Esophagus muscularis mucosa (tissue), 4 donors: Measurements from ENCODE around the gene BCR.

ENCODE experiments used
- EP300 ChIP-seq: sonication (generic); formaldehyde crosslinking; IDR thresholded peaks from one replicate; pipeline ENCODE4 v1.6.1; 2017; ENCODE audit warnings: antibody characterized with exemption
- POLR2A ChIP-seq: fragments of 450-650 bp; IDR thresholded peaks from one replicate; pipeline ENCODE4 v1.6.1; 2017; ENCODE audit warnings: antibody characterized with exemption, moderate library complexity, mild to moderate bottlenecking, low read depth
- POLR2AphosphoS5 ChIP-seq, 2 donors: sonication (generic); formaldehyde crosslinking; IDR thresholded peaks; one replicate each; pipeline ENCODE4 v1.6.1; 2017; ENCODE audit warnings: antibody characterized with exemption in 2 of 2
- TF ChIP-seq, protein P1 (sequence below), 3 experiments: fragments of 200-600 bp in 2 of 3; fragments of 450-650 bp in 1 of 3; sonication (generic) in 2 of 3; IDR thresholded peaks; one replicate each; pipeline ENCODE4 v1.5.1; 2017 to 2019; ENCODE audit warnings: antibody characterized with exemption in 3 of 3, mild to moderate bottlenecking in 2 of 3, moderate library complexity in 1 of 3

DNA sequence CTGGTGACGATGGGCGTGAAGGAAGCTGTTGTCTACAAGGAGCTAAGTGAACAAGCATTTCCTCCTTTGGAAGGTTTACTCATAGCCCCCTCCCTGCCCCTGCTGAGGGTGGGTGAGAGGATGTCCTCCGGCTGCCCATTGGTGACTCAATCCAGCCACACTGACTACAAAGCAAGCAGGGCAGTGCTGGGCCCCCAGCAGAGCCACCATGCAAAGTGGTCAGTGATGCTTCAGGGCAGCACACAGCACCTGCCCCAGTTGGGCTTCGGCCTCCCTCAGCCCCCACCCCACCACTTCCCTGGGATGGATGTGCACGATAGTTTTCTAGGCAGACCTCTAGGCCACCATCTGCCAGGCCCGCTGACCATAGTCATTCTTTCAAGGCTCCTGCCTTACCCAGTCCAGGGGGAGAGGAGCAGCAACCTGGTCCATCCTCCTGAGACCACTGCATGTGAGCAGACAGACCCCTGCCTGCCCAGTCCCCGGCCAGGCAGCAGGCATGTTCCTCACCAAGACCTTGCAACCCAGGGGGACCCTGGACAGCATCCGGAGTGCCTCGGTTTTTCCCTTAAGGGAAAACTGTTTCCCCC lies 125.1 kb downstream of the BCR start:
- TF ChIP-seq, protein P1, sequence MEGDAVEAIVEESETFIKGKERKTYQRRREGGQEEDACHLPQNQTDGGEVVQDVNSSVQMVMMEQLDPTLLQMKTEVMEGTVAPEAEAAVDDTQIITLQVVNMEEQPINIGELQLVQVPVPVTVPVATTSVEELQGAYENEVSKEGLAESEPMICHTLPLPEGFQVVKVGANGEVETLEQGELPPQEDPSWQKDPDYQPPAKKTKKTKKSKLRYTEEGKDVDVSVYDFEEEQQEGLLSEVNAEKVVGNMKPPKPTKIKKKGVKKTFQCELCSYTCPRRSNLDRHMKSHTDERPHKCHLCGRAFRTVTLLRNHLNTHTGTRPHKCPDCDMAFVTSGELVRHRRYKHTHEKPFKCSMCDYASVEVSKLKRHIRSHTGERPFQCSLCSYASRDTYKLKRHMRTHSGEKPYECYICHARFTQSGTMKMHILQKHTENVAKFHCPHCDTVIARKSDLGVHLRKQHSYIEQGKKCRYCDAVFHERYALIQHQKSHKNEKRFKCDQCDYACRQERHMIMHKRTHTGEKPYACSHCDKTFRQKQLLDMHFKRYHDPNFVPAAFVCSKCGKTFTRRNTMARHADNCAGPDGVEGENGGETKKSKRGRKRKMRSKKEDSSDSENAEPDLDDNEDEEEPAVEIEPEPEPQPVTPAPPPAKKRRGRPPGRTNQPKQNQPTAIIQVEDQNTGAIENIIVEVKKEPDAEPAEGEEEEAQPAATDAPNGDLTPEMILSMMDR (IDR thresholded peaks at IDR 0.05), result no peak
- TF ChIP-seq POLR2A (no peak), EP300 (no peak), POLR2AphosphoS5 (IDR thresholded peaks at IDR 0.05) (peak in 1 of 2 donors; percentile 10)
